CD4-positive, alpha-beta T cell treated with Interleukin-2 at 100 ng/mL for 4 hours (primary cell): ENCODE results near the gene R3HCC1L.

Experiments
- DNase-seq: peaks from one replicate; pipeline ENCODE4 v3.0.0-alpha.2; 2020; ENCODE audit warnings: low spot score

Gene R3HCC1L

DNA sequence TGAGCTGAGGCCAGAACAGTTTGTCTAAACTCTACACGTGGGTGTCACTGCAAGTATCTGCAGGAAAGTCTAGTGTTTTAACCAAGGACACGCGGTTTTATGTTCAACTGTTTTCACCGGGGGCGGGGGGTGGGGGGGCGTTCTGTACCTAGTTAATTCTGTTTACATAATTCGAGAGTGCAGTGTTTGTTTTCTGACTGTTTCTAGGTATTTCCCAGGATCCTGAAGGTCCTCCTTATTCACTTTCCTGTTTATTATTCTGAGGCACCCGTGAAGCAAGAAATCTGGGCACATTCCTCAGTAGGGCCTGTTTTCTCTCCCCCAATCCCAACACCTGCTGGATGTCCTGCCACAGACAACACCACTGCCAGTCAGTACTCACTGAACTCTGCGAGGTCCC lies 125.9 kb downstream of the R3HCC1L start:
- DNase-seq, result no peak

DNA sequence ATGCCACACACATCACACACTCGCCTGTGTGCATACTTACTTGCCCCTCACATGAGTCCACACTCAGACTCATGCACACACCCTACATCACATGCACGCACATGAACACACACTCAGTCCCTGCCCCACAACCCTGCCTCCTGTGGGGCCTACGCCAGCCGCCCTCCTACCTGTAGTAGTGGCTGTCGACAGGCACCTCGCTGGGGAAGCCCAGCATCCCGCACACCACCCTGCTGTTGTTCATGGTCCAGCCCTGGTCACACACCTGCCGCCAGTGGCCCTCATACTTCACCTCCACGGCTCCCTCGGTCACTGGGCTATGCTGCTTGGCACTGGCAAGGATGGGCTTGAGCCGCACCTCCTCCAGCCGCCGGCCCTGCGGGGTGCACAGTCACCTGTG lies 126.3 kb downstream of the R3HCC1L start:
- no peak for DNase-seq

DNA sequence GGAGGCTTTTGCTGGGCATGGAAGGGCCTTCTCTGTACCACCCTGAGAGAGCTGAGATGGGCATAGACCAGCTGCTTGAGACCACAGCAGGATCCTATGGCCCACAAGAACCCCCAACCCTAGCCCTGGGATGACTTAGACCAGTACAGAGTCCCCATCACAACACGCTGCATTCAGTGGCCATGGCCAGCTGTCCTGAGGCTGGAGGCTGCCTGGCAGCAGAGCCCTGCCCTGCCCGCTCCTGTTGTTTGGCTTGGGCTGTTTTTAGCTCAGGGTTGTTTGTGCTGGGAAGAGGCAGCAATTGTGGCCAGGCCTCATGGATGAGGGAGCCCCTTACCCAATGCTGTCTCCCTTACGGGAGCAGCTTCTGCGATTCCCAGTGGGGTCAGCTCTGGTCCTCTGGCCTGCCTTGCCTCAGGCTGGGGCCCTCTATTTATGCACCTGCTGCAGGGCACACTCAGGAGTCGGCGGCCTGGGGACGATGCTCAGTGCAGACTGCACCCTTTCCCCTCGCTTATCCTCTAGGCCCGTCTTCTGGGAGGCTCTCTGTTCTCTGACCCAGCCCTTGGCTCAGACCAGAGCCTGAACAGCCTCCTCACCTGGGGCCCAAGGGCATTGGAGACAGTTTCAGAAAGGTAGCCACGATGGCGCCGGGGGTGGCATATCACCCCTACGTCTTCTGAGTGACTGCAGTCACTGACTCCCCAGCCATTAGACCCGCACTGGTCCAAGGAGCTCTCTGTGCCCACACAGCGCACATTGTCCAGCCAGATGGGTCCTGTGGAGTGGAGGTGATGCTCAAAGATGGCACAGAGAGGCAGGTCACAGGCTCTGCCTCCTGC lies 127.2 kb downstream of the R3HCC1L start:
- DNase-seq, result no peak

DNA sequence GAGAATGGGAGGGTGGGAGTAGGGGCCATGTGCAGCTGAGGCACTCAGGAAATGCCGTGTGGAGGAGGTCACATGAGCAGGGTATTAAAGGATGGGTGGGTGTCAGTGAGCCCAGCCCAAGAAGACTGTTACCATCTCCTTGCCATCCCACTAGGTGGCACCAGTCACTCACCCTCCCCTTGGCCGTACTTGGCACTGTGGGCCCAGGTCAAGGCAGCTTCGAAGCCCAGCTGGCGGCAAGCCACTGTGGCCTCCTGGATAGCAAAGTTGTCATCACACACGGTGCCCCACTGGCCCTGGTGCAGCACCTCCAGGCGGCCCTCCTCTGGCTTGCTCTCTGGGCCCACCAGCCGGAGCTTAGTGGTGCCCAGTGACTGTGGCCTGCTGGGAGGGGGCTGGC lies 128.1 kb downstream of the R3HCC1L start:
- DNase-seq, result no peak

DNA sequence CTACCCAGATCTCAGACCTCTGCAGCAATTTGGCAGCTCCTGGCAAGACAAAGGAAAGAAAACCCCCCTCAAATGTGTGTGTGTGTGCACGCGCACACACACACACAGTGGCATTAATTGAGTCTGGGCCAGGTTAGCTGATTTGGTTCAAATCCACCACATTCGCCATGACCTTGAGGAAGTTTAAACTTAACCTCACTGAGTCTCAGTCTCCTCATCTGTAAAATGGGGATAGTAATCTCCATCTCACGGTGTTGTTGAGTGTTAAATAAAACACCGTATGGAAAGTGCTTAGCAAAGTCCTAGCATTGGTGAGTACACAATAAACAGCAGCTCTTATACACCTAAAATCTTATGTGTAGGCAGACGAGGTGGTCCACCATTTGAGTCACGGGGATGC lies 128.6 kb downstream of the R3HCC1L start:
- no peak for DNase-seq

DNA sequence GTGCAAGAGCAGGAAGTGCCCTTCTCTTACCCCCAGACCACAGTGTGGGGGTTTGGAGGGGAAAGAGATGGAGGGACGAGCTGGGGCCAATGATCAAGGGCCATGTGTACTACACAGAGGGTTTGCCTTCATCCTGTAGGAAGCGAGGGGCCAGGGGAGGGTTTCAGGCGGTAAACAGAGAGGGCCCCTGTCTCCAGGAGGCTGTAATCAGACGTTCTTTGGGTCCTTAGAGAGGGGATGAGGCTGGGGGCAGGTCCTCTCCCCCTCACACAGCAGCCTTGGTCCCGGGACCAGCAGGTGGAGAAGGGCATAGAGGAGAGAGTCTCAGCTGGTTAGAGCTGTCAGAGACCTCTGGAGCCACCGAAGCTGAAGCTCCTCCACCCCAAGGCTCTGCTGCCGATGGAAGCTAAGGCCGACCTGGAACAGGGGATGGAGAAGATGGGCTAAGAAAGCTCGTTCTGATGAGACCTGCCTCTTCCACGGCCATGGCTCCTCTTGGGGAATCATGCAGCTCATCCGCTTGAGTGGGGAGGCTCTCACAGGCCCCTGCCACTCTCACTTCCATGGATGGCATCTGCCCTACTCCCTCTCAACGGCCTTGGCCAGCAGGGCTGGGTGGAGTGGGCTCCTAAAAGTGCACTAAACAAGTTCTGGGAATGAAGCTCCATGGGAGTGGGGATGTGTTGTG lies 130.1 kb downstream of the R3HCC1L start:
- DNase-seq, result no peak

DNA sequence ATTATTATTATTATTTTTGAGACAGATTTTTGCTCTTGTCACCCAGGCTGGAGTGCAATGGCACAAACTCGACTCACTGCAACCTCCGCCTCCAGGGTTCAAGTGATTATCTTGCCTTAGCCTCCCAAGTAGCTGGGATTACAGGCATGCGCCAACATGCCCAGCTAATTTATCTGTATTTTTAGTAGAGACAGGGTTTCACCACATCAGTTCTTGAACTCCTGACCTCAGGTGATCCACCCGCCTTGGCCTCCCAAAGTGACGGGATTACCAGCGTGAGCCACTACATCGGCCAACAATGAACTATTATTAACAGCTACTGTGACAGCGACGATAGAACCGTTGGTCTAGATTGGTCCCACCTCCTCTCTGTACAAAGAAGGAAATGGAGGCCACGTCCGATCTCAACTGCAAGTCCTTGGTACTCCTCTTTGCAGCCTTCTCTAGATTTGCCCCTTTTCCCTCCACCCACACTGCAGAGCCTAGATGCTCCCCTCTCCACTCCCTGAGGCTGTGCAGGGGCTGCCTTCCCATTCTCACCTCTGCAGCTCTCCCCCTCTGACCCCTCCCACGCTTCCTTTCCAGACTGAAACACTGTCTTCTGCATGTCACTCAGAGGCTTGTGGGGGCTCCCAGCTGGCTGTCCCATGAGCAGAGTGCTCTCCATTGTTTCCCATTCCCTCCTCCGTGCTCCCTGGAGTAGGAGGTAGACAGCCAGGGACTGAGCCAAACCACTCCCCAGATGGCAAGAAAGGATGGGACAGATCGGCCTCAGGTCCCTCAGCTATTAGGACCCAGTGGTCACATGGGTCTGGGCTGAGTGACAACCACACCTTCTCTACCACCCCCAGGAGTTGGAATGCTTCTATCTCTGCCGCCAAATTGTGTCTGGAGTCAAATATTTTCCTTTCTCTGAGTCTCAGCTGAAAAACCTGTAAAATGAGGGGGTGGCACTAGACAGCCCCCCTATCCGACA lies 131.2 kb downstream of the R3HCC1L start:
- no peak for DNase-seq

DNA sequence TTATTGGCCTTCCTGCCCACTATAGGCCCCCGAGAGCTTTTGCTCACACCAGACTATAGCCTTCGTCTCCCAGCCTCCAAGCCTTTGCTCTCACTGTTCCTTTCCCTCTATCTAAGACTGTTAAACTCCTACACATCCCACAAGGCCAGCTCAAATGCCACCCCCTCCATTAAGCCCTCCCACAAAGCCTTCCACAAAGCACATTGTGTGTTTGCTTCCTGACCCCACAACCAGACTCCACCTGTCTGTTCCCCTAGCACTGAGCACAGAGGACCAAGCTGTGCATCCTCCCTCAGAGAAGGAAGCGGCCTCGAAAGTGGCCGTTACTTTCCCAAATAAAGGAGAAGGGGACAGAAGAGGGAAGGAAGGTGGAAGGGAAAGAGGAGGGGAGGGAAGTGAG lies 132.2 kb downstream of the R3HCC1L start:
- DNase-seq, result no peak

DNA sequence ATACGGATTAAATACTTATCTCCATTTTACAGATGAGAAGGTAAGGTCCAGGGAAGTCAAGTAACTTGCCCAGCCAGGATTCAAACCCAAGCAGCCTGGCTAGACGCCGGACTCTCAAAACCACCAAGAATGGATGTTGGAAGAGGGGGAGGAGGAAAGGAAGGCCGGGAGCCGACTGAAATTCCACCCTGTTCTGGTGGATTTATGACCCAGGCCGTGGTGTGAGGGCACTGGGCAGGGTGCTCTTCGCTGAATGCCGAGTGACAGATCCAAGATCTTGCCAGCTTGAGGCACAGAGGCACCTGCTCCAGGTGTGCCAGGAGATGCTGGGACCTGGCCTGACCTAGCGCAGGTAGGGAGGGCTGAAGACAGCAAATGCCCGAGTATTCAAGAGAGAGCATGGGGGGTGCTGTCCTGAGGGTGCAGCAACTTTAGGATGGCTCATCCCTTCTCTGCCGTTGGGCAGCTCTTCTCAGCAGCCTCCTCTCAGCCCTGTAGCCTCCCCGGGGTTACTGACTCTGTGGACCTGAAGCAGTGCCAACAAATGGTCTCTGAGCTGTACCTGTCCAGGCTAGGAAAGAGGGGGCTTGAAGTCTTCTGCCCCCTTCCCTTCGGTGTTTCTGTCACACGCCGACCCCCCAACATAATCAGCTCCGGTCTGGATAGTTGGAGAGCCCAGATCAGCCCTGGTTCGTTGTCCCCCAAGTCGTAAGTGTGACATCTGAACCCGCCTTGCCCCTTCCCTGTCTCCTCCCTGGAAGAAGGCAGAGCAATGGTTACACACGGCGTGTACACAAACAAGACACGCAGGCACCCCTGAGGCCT lies 132.8 kb downstream of the R3HCC1L start:
- DNase-seq, result no peak

DNA sequence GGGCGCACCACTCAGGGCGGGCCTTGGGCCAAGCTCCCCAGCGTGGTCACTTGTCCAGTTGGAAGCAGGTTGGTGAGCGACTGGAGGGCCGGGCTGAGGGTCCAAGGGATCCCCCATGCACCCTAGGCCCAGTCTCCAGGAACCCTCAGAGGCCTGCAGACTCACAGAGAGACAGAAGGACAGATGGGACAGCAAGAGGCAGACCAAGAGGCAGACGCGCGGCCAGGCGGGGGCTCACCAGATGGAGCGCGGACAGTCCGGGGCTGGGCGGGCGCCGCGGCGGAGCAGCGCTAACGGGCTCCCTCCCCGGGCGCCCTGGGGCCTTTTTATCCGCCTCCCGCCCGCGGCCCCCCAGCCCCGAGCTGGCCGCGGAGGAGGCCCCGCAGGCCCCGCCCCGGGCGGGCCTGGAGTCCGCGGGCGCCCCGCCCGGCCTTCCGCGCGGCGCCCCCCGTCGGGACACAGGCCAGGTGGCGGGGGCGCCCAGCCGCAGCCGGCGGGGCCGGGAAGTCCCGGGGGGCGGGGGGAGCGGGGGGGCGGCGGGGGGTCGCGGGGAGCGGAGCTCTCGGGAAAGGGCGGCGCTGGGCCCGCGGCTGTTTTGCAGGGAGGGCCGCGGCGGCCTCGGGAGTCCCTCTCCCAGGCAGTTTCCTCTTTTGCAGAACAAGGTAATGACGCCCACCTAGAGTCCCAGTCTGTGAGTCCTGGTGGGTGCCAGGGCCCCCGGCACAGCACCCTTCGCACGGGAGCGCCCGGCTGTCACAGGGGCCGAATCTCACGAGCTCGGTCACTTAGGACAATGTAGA lies 133.6 kb downstream of the R3HCC1L start, which contains the start of gene LOXL4:
Gene LOXL4, minus strand, starts transcription at position 301 of the 800 bp plus-strand sequence. CDS start 5,175 bp downstream, outside the sequence.
- DNase-seq, result no peak

DNA sequence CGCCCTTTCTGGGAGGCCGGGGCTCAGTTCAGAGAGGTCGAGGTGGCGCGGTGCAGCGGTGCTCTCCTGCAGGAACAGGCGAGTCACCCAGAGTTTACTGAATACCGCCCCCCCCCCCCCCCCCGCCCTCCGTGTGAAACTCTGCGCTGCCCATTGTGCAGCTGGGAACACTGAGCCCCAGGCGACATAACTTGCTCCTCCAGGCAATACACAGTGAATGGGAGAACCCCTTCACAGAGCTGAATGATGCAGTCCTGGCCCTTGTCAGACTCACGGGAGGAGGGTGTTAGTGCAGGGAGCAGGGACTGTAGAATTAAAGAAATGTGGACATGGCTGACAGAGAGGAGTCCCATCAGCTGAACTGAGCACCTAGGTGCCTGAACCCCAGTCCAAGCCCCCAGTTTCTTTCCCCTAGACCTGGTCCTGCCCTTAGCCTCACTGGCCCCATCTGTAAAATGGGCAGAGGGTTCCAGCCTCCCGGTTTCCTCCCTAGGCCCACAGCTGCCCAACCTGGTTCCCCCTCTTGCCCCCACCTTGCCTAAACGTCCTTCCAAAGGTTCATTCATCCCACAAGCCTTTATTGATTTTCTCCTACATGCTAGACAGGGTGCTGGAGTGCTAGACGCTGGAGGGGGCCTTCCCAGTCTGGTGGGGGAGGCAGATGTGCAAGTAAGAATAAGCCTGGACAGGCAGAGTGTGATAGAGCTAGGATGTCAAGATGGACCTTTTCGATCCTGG lies 134.4 kb downstream of the R3HCC1L start:
- DNase-seq, result no peak

DNA sequence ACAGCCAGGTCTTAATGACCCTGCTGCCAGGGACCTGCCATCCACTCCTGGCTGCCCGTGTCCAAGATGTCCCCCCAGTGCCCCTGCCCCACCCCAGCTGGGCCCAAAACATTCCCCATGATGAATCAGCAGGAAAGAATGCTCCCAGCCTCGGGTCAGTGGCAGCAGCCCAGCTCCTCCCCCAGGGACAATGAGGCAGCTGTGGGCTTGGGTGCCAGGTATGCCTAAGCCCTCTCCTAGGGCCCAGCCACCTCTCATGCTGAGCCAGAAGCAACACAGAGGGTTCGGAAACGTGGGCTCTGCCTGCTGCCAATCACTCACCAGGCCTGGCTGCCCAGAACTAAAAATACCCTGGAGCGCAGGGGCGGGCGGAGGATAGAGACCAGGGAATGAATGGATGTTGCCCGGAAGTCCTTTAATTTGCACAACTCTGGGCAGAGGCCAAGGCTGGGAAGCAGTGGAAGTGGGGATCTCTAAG lies 135.0 kb downstream of the R3HCC1L start:
- no peak for DNase-seq

DNA sequence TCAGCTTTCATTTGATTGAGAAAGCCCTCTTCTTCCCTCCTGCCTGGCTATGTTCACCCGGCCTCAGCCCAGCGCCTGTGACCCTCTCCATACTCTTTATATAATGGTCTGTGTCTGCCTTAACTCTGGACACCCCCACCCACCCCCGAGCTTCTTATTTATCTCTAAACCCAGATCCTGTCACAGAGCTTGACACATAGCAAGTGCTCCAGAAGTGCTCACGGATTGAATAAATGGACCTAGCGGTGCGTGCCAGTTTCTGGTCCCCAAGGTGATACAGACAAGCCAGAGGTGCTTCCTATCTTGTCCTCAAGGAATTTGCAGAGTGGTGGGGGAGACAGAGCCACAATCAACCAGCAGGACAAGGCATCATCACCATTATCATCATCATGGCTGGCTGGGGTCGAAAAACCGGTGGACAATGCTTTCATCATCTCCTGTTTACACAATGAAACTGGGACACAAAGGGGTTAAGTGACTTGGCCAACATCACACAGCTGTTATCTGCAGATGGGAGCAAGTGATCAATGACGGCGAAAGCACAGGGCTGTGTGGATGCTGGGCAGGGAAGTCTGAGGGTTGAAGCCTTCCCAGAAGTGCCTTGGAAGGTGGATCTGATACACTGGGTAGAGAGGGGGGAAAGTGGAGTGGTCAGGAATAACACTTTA lies 135.8 kb downstream of the R3HCC1L start:
- DNase-seq, result no peak

DNA sequence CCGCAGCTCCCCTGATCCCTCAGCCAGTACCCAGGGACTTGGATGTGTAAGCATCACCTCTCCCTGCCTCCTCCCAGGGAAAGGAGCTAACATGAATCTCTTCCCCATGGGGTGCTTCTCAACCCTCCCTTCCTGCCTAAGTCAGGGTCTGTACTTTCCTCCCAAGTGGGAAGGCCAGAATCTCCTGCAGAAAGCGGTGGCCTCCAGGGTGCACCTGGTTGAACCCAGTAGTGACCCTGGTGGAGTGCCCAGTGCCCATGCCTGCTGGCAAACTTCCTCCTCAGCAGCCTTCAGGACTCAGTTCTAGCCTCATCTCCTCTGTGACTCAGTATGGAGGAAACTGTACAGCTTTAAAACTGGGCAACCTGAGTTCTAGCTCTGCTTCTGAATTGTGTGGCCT lies 136.3 kb downstream of the R3HCC1L start:
- no peak for DNase-seq

DNA sequence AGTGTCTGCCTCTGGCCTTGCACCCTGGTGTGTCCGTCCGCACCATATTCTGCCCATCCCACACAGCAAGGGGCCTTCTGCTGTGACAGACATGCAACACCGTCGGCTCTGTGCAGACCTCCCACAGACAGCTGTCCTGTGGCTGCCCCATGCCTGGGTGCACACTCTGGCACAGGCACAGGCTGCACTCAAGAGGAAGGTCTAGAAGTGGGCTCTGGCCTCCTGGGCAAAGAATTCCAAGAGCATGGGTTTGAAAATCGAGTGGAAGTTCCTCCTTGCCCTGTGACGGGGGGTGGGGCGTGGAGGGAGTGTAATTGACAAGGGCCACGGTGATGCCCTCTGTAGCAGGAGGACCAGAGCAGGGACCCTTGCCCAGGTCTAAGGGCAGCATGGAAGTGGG lies 137.8 kb downstream of the R3HCC1L start:
- DNase-seq, result no peak

DNA sequence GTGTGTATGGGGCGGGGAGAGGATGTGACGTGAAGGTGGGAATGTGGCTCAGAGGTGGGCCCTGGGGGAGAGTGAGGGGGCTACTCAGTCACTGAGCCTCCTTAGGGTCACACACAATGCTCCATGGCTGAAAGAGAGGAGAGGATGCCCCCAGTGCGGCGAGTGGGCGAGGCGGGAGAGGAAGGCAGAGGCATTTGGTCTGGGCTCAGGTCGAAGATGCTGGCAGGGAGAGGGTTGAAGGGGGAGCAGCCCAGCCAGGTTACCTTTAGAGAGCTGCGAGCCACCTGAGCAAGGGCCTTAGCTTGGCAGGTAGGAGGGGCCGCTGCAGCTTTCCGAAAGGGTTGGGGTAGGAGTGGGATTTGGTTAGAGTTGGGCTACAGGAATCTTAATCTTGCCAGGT lies 138.2 kb downstream of the R3HCC1L start:
- DNase-seq, result no peak

DNA sequence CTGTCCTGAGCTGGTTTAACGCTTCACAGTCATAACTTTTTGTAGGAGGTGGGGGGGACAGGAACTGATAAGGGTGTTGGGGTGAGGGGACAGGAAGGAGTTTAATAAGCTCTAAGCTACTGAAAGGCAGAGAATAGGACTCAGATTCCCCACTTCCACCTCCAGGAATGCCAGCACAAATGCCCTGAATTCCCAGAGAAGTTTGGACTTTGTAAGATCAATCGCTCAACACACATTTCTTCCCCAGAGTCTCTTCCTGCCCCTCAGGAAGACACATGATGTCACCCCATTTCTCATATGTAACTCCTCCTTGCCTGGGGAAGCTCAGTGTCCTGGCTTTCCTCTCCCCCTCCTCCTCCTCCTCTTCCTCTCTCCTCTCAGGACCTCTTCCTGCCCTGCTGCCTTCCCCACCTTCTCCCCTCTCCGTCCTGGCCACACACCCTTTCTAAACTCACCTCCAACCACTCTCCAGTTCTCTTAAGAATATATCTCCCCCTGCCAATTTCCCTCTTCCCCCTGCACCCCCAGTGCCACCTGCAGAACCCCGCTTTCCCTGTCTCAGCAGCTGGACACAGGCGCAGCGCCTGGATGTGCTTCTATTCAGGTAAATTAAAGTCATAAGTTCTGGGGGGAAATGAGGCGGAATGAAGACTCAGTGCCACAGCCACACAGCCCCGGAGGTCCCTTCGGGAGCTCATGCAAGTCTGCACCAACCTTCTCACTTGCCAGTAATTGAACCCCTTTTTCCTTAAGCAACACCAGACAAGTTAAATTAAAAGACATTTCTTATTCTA lies 138.8 kb downstream of the R3HCC1L start:
- no peak for DNase-seq

DNA sequence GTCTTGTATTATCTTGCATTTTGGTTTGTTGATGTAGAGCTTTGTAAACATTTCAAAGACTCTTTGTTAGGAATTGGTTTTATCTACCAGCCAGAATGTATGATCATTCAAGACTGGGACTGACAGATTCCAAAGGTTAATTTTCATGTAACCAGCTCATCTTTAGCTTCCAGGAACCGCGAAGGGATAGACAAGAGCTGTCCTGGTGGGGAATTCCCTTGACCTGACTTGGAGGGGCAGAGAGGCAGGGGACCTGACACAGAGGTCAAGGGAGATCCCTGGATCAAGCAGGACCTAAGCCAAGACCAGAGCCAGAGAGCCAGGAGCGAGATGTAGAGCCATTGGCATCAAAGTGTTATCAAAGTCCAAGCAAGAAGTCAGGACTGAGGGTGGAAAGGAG lies 140.1 kb downstream of the R3HCC1L start:
- no peak for DNase-seq
